SK-N-SH treated with all-trans-retinoic acid at 6 μM for 48 hours (cell line): ENCODE measurements around the gene FAM131C.
"Not testable (repeated sequence)": the region's sequence is repeated elsewhere in the genome, so short reads cannot be mapped to it uniquely, and the experiment has no call there.

Source experiments
- ATAC-seq: fragments of 200-7000 bp; cut with Tn5 transposase; 3 replicates; pipeline ENCODE4 v1.9.1; 2020; ENCODE audit warnings: mild to moderate bottlenecking, moderate library complexity
- ARNTL ChIP-seq: fragments of 450-650 bp; formaldehyde crosslinking; IDR thresholded peaks from 2 replicates; pipeline ENCODE4 v1.5.0; 2020; ENCODE audit warnings: low read depth, mild to moderate bottlenecking, moderate library complexity, borderline replicate concordance
- BACH2 ChIP-seq: fragments of 250-450 bp; sonication (Bioruptor Pico); IDR thresholded peaks from 2 replicates; pipeline ENCODE4 v1.9.0; 2021; ENCODE audit warnings: mild to moderate bottlenecking, borderline replicate concordance
- CREB5 ChIP-seq: fragments of 250-450 bp; sonication (Bioruptor Pico); IDR thresholded peaks from 2 replicates; pipeline ENCODE4 v1.5.1; 2020; ENCODE audit warnings: low read depth, mild to moderate bottlenecking, moderate library complexity
- CSDC2 ChIP-seq: fragments of 250-450 bp; sonication (Bioruptor Pico); IDR thresholded peaks from 2 replicates; pipeline ENCODE4 v1.5.0; 2020; ENCODE audit warnings: mild to moderate bottlenecking, moderate library complexity
- CSRNP3 ChIP-seq: fragments of 250-450 bp; sonication (Bioruptor Pico); IDR thresholded peaks from 2 replicates; pipeline ENCODE4 v1.5.1; 2021; ENCODE audit warnings: mild to moderate bottlenecking, moderate library complexity
- ESRRG ChIP-seq: fragments of 250-450 bp; sonication (Bioruptor Pico); IDR thresholded peaks from 2 replicates; pipeline ENCODE4 v1.6.1; 2021; ENCODE audit warnings: mild to moderate bottlenecking
- GLIS3 ChIP-seq: fragments of 250-450 bp; sonication (Bioruptor Pico); IDR thresholded peaks from 2 replicates; pipeline ENCODE4 v1.5.0; 2020; ENCODE audit warnings: mild to moderate bottlenecking, moderate library complexity
- ISL1 ChIP-seq: fragments of 250-450 bp; sonication (Bioruptor Pico); IDR thresholded peaks from 2 replicates; pipeline ENCODE4 v2.1.2; 2022; ENCODE audit warnings: mild to moderate bottlenecking, moderate library complexity
- OSR1 ChIP-seq: fragments of 250-450 bp; sonication (Bioruptor Pico); IDR thresholded peaks from 2 replicates; pipeline ENCODE4 v1.8.0; 2022; ENCODE audit warnings: moderate library complexity, mild to moderate bottlenecking, inconsistent platforms
- PATZ1 ChIP-seq: fragments of 250-450 bp; sonication (Bioruptor Pico); IDR thresholded peaks from 2 replicates; pipeline ENCODE4 v1.8.0; 2020; ENCODE audit warnings: mild to moderate bottlenecking, moderate library complexity, borderline replicate concordance
- POU6F1 ChIP-seq: fragments of 250-450 bp; sonication (Bioruptor Pico); IDR thresholded peaks from 2 replicates; pipeline ENCODE4 v1.8.0; 2021; ENCODE audit warnings: low read depth, mild to moderate bottlenecking, moderate library complexity, borderline replicate concordance
- PPARA ChIP-seq: fragments of 250-450 bp; sonication (Bioruptor Pico); IDR thresholded peaks from 2 replicates; pipeline ENCODE4 v1.5.0; 2020; ENCODE audit warnings: mild to moderate bottlenecking, borderline replicate concordance
- SNAI2 ChIP-seq: fragments of 250-450 bp; sonication (Bioruptor Pico); IDR thresholded peaks from 2 replicates; pipeline ENCODE4 v1.5.0; 2020; ENCODE audit warnings: mild to moderate bottlenecking, moderate library complexity
- TCF4 ChIP-seq: fragments of 250-450 bp; sonication (Bioruptor Pico); IDR thresholded peaks from 2 replicates; pipeline ENCODE4 v1.8.0; 2021; ENCODE audit warnings: mild to moderate bottlenecking, moderate library complexity, borderline replicate concordance
- TOX ChIP-seq: fragments of 250-450 bp; sonication (Bioruptor Pico); IDR thresholded peaks from 2 replicates; pipeline ENCODE4 v1.8.0; 2021; ENCODE audit warnings: mild to moderate bottlenecking, moderate library complexity, borderline replicate concordance
- ZC3H10 ChIP-seq: fragments of 250-450 bp; sonication (Bioruptor Pico); IDR thresholded peaks from 2 replicates; pipeline ENCODE4 v1.5.1; 2021; ENCODE audit warnings: mild to moderate bottlenecking, moderate library complexity
- ZFP3 ChIP-seq: fragments of 250-450 bp; sonication (Bioruptor Pico); IDR thresholded peaks from 2 replicates; pipeline ENCODE4 v1.5.0; 2020; ENCODE audit warnings: mild to moderate bottlenecking, moderate library complexity
- ZFP30 ChIP-seq: fragments of 450-650 bp; formaldehyde crosslinking; IDR thresholded peaks from 2 replicates; pipeline ENCODE4 v1.5.0; 2022; ENCODE audit warnings: mild to moderate bottlenecking, moderate library complexity
- ZNF565 ChIP-seq: fragments of 450-650 bp; formaldehyde crosslinking; conservative IDR thresholded peaks from 2 replicates; pipeline ENCODE4 v1.5.0; 2020; ENCODE audit warnings: low read depth, mild to moderate bottlenecking, moderate library complexity
- ZNF70 ChIP-seq: fragments of 450-650 bp; formaldehyde crosslinking; IDR thresholded peaks from 2 replicates; pipeline ENCODE4 v1.5.0; 2020; ENCODE audit warnings: mild to moderate bottlenecking, moderate library complexity
- ZNF8 ChIP-seq: fragments of 450-650 bp; formaldehyde crosslinking; IDR thresholded peaks from 2 replicates; pipeline ENCODE4 v1.5.0; 2020; ENCODE audit warnings: mild to moderate bottlenecking, moderate library complexity

FAM131C gene

GRCh38 chr1:16110884-16111283 lies 37.4 kb upstream of the FAM131C start:
- TF ChIP-seq PPARA (CRISPR knock-in tag) (no peak), ZC3H10 (no peak), ZFP30 (CRISPR knock-in tag) (no peak), CSDC2 (CRISPR knock-in tag) (no peak), CREB5 (no peak), ZNF70 (CRISPR knock-in tag) (no peak), OSR1 (CRISPR knock-in tag) (no peak), ISL1 (CRISPR knock-in tag) (no peak), ZNF8 (CRISPR knock-in tag) (no peak)

GRCh38 chr1:16110456-16110855 lies 37.0 kb upstream of the FAM131C start:
- TF ChIP-seq CREB5 (no peak), ZNF565 (CRISPR knock-in tag) (no peak), CSDC2 (CRISPR knock-in tag) (no peak), ZC3H10 (no peak), ARNTL (CRISPR knock-in tag) (no peak), TCF4 (CRISPR knock-in tag) (no peak), POU6F1 (CRISPR knock-in tag) (no peak), GLIS3 (CRISPR knock-in tag) (no peak), SNAI2 (CRISPR knock-in tag) (no peak), ZFP30 (CRISPR knock-in tag) (no peak), ZNF8 (CRISPR knock-in tag) (no peak), ESRRG (CRISPR knock-in tag) (no peak), ZNF70 (CRISPR knock-in tag) (no peak), ISL1 (CRISPR knock-in tag) (no peak), TOX (CRISPR knock-in tag) (no peak), ZFP3 (CRISPR knock-in tag) (no peak), PPARA (CRISPR knock-in tag) (no peak), CSRNP3 (no peak)
- ATAC-seq: no peak

More at GRCh38 chr1:16110884-16111283, 37.4 kb upstream of the FAM131C start:
- ATAC-seq: no peak

- ATAC-seq: no peak
- TF ChIP-seq ZNF8 (CRISPR knock-in tag) (no peak), ZNF565 (CRISPR knock-in tag) (no peak), ZC3H10 (no peak), SNAI2 (CRISPR knock-in tag) (no peak), PATZ1 (CRISPR knock-in tag) (no peak), CREB5 (no peak), CSRNP3 (no peak), PPARA (CRISPR knock-in tag) (no peak), TOX (CRISPR knock-in tag) (no peak), ARNTL (CRISPR knock-in tag) (no peak), ESRRG (CRISPR knock-in tag) (no peak), POU6F1 (CRISPR knock-in tag) (no peak), GLIS3 (CRISPR knock-in tag) (no peak), OSR1 (CRISPR knock-in tag) (no peak), BACH2 (CRISPR knock-in tag) (no peak), ZFP30 (CRISPR knock-in tag) (no peak), ZNF70 (CRISPR knock-in tag) (no peak)
Observed at GRCh38 chr1:16109571-16109970, 36.1 kb upstream of the FAM131C start.

GRCh38 chr1:16107039-16107438 lies 33.6 kb upstream of the FAM131C start:
- ATAC-seq: not testable (repeated sequence)
